GM21526 (cell line): Measurements from ENCODE around the gene MMP3.

Experiments used
- ATAC-seq: cut with Tn5 transposase; IDR thresholded peaks from one replicate; pipeline ENCODE4 v1.9.1; 2021; ENCODE audit warnings: moderate library complexity; ENCODE audit not compliant: unreplicated experiment, low FRiP score

Gene MMP3

GRCh38 chr11:102833731-102834130, 9.7 kb downstream of the MMP3 start:
- no peak for ATAC-seq

GRCh38 chr11:102832612-102833011, 10.8 kb downstream of the MMP3 start:
- ATAC-seq: no peak

- ATAC-seq: no peak
Observed at GRCh38 chr11:102831489-102832440, 11.6 kb downstream of the MMP3 start.

- ATAC-seq: no peak
Observed at GRCh38 chr11:102831128-102831488, 12.3 kb downstream of the MMP3 start.

GRCh38 chr11:102830001-102830727, 13.2 kb downstream of the MMP3 start:
- ATAC-seq: no peak

GRCh38 chr11:102829316-102830000, 14.0 kb downstream of the MMP3 start:
- no peak for ATAC-seq

GRCh38 chr11:102824556-102824955, 18.9 kb downstream of the MMP3 start:
- no peak for ATAC-seq

GRCh38 chr11:102819491-102819890, 23.9 kb downstream of the MMP3 start:
- ATAC-seq: no peak

- ATAC-seq: no peak
Observed at GRCh38 chr11:102813484-102813883, 29.9 kb downstream of the MMP3 start.

- ATAC-seq: no peak
Observed at GRCh38 chr11:102812188-102812587, 31.2 kb downstream of the MMP3 start.

- ATAC-seq: no peak
Observed at GRCh38 chr11:102810950-102811660, 32.3 kb downstream of the MMP3 start.

- ATAC-seq: no peak
Observed at GRCh38 chr11:102809971-102810370, 33.4 kb downstream of the MMP3 start.

- ATAC-seq: peak; percentile 89
Observed at GRCh38 chr11:102807921-102808320, 35.5 kb downstream of the MMP3 start.

GRCh38 chr11:102806296-102806695, 37.1 kb downstream of the MMP3 start:
- no peak for ATAC-seq

- ATAC-seq: no peak
Observed at GRCh38 chr11:102802341-102802740, 41.1 kb downstream of the MMP3 start.

- ATAC-seq: no peak
Observed at GRCh38 chr11:102800767-102801166, 42.6 kb downstream of the MMP3 start.

- ATAC-seq: no peak
Observed at GRCh38 chr11:102799681-102800340, 43.6 kb downstream of the MMP3 start.

GRCh38 chr11:102798012-102798746, 45.2 kb downstream of the MMP3 start, which contains the start of gene MMP1:
Gene MMP1 (minus strand): TSS chr11:102798160. CDS start chr11:102798092, 68 bp downstream.
- no peak for ATAC-seq

GRCh38 chr11:102794382-102794781, 49.0 kb downstream of the MMP3 start:
- ATAC-seq: peak; percentile 93
